ENCODE data around the gene ZBTB6.
"Not testable (repeated sequence)": the region's sequence is repeated elsewhere in the genome, so short reads cannot be mapped to it uniquely, and the experiment has no call there.

DNA sequence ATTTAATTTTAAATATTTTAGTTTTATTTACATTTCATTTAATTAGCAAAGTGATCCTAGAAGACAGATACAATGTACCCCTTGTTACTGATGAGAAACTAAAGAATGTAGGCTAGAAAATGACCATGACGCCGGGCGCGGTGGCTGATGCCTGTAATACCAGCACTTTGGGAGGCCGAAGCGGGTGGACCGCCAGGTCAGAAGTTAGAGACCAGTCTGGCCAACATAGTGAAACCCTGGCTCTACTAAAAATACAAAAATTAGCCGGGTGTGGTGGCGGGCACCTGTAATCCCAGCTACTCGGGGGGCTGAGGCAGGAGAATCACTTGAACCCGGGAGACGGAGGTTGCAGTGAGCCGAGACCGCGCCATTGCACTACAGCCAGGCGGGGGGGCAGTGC, 7.0 kb downstream of the ZBTB6 start:
- TF ChIP-seq EP300, POLR2A (IDR thresholded peaks at IDR 0.05): not testable (repeated sequence)
- TF ChIP-seq, protein P1, sequence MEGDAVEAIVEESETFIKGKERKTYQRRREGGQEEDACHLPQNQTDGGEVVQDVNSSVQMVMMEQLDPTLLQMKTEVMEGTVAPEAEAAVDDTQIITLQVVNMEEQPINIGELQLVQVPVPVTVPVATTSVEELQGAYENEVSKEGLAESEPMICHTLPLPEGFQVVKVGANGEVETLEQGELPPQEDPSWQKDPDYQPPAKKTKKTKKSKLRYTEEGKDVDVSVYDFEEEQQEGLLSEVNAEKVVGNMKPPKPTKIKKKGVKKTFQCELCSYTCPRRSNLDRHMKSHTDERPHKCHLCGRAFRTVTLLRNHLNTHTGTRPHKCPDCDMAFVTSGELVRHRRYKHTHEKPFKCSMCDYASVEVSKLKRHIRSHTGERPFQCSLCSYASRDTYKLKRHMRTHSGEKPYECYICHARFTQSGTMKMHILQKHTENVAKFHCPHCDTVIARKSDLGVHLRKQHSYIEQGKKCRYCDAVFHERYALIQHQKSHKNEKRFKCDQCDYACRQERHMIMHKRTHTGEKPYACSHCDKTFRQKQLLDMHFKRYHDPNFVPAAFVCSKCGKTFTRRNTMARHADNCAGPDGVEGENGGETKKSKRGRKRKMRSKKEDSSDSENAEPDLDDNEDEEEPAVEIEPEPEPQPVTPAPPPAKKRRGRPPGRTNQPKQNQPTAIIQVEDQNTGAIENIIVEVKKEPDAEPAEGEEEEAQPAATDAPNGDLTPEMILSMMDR (IDR thresholded peaks at IDR 0.05) = not testable (repeated sequence)
